Measurements from ENCODE around the gene FBXL19. TPM values are rescaled to one million over a fixed set of nuclear protein-coding genes. Genes with fewer than 3 reads are reported as not detected.

Gene FBXL19
- total and polyA plus RNA-seq, 2 of the 13 experiments (the other 11 are each of a cell fraction or from before 2014, with no cell fraction given): 6.0 to 13.7 TPM

- TF ChIP-seq PITX1 (CRISPR knock-in tag; IDR thresholded peaks at IDR 0.05) (peak; percentile 96), GATAD1 (CRISPR knock-in tag; IDR thresholded peaks at IDR 0.05) (peak; percentile 94), MYC (CRISPR knock-in tag; IDR thresholded peaks at IDR 0.05; ENCODE audit: borderline replicate concordance) (peak; percentile 99), NPAS2 (CRISPR knock-in tag; IDR thresholded peaks at IDR 0.05; ENCODE audit: borderline replicate concordance) (no peak), MIER2 (CRISPR knock-in tag; IDR thresholded peaks at IDR 0.05) (peak; percentile 83; the same call in 1 of the 2 replicates), ZNF101 (CRISPR knock-in tag; IDR thresholded peaks at IDR 0.05; ENCODE audit: borderline replicate concordance, low read depth) (peak; percentile 72; the same call in 1 of the 2 replicates), ZNF280D (CRISPR knock-in tag; IDR thresholded peaks at IDR 0.05) (peak; percentile 89), ZNF7 (CRISPR knock-in tag; IDR thresholded peaks at IDR 0.05) (peak; percentile 56), MEF2D (CRISPR knock-in tag; IDR thresholded peaks at IDR 0.05) (peak; percentile 97), FOXO4 (CRISPR knock-in tag; conservative IDR thresholded peaks at IDR 0.05) (no peak), ZBTB40 (IDR thresholded peaks at IDR 0.05) (no peak), ZBTB40 (CRISPR knock-in tag; IDR thresholded peaks at IDR 0.05) (peak; percentile 96), ZNF670 (CRISPR knock-in tag; IDR thresholded peaks at IDR 0.05; ENCODE audit: borderline replicate concordance) (peak; percentile 98), DNMT1 (CRISPR knock-in tag; IDR thresholded peaks at IDR 0.05) (peak; percentile 99; the same call in 1 of the 2 replicates), MXD3 (CRISPR knock-in tag; IDR thresholded peaks at IDR 0.05) (peak; percentile 98)
Measured at GRCh38 chr16:30874821-30875717, 48.3 kb upstream of the FBXL19 start (continued).

Data from HepG2 (cell line).